ENCODE measurements around the gene CD79B. TPM values are rescaled to one million over a fixed set of nuclear protein-coding genes. Genes with fewer than 3 reads are reported as not detected.

Gene CD79B
- total RNA-seq, 1 experiment from 2014 or later: not detected

DNA sequence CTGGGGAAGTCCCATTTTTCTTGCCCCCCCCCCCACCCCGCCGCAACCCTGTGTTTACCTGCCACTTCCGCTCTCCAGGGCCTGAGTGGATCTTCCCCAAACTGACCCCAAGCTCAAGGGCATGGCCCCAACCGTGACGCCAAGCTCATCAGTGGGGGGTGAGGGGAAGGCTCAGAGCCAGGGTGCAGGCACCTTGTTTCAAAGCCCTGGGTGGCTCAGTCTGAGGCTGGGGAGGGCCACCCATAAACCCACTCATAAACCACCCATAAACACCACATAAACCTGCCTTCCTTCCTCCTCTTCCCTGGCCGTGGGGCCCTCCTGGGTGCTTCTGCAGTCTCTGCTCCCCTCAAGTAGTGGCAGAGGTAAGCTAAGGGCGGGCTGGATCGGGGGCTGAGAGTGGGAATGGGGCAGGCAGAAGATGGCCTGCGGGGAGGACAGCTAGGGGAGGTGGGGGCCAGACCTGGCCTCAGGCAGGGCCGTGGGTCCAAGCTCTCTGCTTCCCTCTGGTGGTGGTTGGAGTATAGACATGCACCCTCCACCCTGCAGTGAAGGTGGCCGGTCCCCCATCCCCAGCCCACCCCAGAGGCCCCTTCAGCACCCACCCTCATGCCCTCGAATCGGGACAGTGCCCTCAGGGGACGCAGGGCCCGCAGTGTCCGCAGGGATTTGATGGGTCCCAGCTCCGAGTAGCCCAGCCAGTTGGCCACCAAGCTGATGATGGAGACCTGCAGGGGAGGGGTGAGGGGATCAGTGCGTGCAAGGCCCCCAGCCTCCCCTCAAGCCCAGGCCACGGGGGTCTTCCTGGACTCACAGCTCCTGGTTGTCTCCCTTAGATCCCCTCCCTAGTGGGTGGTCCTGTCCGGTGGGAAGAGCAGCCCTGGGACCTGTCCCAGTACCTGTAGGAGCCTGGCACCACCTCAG, 14.6 kb upstream of the CD79B start:
- intact Hi-C loops (cut with micrococcal nuclease; ENCODE audit: unreplicated experiment): no loop called here
- ChIA-PET CTCF (interaction anchor here (0.6 to 1.6 kb wide), 9 partner anchors 10 to 164 kb away, joined by 3 to 14 read pairs (median 5); partner anchors contain the start of genes CSHL1 and GH1), POLR2A (no interaction called here)
- TF ChIP-seq POLR2AphosphoS5 (IDR thresholded peaks at IDR 0.05; ENCODE audit: low read depth, low read length) (no peak), CTCF (IDR thresholded peaks at IDR 0.05) (peak; percentile 82)
- BruUV-seq (replicated peaks): no TSS peak
- H3K4me3 ChIP-seq (ENCODE audit: low read depth in 2 of 2, low read length in 2 of 2): no peak overlapping the region
- in situ Hi-C loops (cut with HindIII; ENCODE audit: low pct_unique_long_range_greater_than_20kb, low sequenced_read_pairs): no loop called here
- no peaks in the 10 kb centered on the region for H3K9me3 ChIP-seq (ENCODE audit: control insufficient read depth, insufficient read depth, low read depth, low read length)
- no peaks in the 10 kb centered on the region for H3K27me3 ChIP-seq (ENCODE audit: control insufficient read depth, insufficient read depth, low read length)
- no peak overlapping the region for H3K27ac ChIP-seq (ENCODE audit: low read length)
- peak; percentile 72 for ATAC-seq
- H3K36me3 ChIP-seq (ENCODE audit: control insufficient read depth, insufficient read depth, low read length): no peaks in the 10 kb centered on the region
- no peaks in the 10 kb centered on the region for H3K4me1 ChIP-seq (ENCODE audit: control insufficient read depth, insufficient read depth, low read length)
- peak; percentile 22 for DNase-seq (ENCODE audit: low read depth, low spot score)

DNA sequence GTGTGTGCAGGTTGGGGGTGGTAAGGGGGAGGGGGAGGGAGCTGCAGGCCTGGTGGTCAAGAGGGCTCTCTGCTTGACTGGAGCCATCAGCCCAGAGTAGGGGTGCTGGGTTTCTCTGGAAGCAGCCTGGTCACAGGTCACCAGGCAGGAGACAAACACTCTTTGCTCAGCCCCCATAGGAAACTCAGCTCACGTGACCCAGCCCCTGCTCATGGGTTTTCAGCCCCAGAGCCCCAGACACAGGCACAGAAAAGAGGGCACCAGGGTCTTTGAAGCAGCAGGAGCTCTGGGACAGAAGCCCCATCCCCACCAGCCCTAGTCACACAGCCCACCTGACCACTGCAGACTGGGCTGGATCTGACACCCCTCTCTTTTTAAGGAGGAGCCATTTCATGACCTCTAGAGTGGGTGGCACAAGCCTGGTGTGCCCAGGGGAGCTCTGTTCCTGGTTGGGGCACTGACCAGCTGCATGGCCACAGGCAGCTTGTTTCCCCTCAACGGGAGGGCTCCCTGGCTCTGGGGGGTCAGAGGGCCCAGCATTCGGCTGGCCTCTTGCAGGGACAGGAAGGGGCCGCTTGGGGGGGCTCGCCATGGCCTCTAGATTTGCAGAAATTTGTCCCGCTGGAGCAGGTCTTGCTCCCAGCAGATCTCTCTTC, 13.8 kb upstream of the CD79B start:
- no peaks in the 10 kb centered on the region for H3K9me3 ChIP-seq (ENCODE audit: control insufficient read depth, insufficient read depth, low read depth, low read length)
- no peak for TF ChIP-seq POLR2AphosphoS5 (IDR thresholded peaks at IDR 0.05; ENCODE audit: low read depth, low read length)
- no peak for TF ChIP-seq TCF7L2 (IDR thresholded peaks at IDR 0.05; ENCODE audit: low read depth, low read length)
- TF ChIP-seq CTCF (IDR thresholded peaks at IDR 0.05): no peak
- TF ChIP-seq SIN3A (IDR thresholded peaks at IDR 0.05; ENCODE audit: borderline replicate concordance, insufficient read depth, low read depth, low read length): no peak
- TF ChIP-seq, protein P1, sequence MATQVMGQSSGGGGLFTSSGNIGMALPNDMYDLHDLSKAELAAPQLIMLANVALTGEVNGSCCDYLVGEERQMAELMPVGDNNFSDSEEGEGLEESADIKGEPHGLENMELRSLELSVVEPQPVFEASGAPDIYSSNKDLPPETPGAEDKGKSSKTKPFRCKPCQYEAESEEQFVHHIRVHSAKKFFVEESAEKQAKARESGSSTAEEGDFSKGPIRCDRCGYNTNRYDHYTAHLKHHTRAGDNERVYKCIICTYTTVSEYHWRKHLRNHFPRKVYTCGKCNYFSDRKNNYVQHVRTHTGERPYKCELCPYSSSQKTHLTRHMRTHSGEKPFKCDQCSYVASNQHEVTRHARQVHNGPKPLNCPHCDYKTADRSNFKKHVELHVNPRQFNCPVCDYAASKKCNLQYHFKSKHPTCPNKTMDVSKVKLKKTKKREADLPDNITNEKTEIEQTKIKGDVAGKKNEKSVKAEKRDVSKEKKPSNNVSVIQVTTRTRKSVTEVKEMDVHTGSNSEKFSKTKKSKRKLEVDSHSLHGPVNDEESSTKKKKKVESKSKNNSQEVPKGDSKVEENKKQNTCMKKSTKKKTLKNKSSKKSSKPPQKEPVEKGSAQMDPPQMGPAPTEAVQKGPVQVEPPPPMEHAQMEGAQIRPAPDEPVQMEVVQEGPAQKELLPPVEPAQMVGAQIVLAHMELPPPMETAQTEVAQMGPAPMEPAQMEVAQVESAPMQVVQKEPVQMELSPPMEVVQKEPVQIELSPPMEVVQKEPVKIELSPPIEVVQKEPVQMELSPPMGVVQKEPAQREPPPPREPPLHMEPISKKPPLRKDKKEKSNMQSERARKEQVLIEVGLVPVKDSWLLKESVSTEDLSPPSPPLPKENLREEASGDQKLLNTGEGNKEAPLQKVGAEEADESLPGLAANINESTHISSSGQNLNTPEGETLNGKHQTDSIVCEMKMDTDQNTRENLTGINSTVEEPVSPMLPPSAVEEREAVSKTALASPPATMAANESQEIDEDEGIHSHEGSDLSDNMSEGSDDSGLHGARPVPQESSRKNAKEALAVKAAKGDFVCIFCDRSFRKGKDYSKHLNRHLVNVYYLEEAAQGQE (IDR thresholded peaks at IDR 0.05; ENCODE audit: insufficient read depth in 1 of 2, low read depth in 2 of 2, low read length in 1 of 2): no peak
- no TSS peak for BruUV-seq (replicated peaks)
- no peak for ATAC-seq
- no peak for DNase-seq (ENCODE audit: low read depth, low spot score)
- no peak overlapping the region for H3K27ac ChIP-seq (ENCODE audit: low read length)
- intact Hi-C loops (cut with micrococcal nuclease; ENCODE audit: unreplicated experiment): no loop called here
- ChIA-PET CTCF (interaction anchor here (0.6 to 1.6 kb wide), 9 partner anchors 10 to 165 kb away, joined by 3 to 14 read pairs (median 5); partner anchors contain the start of genes CSHL1 and GH1), POLR2A (no interaction called here)
- no peak overlapping the region for H3K4me3 ChIP-seq (ENCODE audit: low read depth in 2 of 2, low read length in 2 of 2)
- no peaks in the 10 kb centered on the region for H3K36me3 ChIP-seq (ENCODE audit: control insufficient read depth, insufficient read depth, low read length)
- no peaks in the 10 kb centered on the region for H3K27me3 ChIP-seq (ENCODE audit: control insufficient read depth, insufficient read depth, low read length)
- in situ Hi-C loops (cut with HindIII; ENCODE audit: low pct_unique_long_range_greater_than_20kb, low sequenced_read_pairs): no loop called here
- no peaks in the 10 kb centered on the region for H3K4me1 ChIP-seq (ENCODE audit: control insufficient read depth, insufficient read depth, low read length)
